SIG-M5 treated with dmso at 0.1 percent for 504 hours (cell line): ENCODE measurements around the gene HEMK1.

Experiments
- DNase-seq: peaks from one replicate; lab custom pipeline; 2025; ENCODE audit not compliant: unreplicated experiment; lab: John Stamatoyannopoulos, UW

HEMK1 gene

DNA sequence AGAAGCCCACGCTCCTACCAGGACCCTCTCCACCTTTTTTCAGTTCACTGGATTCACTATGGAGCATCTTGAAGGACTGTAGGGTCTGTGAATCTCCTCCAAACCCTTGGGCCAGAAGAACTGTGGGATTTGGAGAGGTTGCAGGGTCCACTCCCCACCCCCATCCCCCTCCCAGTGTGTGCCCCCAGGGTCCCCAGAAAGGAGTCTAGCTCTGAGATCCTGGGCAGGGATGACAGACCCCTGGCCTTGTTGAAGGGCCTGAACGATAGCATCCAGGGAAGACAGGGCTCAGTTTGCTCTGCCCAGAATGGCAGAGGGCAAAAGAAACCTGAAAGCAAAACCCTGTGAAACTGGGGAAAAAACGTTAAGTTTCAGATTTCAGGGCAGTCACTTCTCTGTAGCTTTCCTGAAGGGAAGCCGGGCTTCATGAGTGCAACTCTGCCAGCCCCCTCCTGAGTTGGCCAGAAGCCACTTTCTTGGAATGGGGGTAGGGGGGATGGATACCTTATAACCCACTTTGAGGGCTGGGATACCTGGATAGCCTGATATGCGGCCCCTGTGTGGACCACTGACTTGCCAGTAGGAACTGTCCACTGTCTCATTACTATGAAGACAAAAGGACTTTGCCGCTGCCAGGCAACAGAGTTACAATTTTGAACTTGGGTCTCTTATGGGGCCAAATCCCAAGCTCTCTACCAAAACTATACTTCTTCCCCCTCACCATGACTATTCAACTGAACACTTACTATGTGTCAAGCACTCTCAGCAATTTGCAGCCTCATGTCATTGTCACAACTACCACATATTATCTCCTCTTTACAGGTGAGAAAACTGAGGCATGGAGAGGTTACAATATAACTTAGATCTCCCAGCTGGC, 43.9 kb downstream of the HEMK1 start:
- DNase-seq: no peak

DNA sequence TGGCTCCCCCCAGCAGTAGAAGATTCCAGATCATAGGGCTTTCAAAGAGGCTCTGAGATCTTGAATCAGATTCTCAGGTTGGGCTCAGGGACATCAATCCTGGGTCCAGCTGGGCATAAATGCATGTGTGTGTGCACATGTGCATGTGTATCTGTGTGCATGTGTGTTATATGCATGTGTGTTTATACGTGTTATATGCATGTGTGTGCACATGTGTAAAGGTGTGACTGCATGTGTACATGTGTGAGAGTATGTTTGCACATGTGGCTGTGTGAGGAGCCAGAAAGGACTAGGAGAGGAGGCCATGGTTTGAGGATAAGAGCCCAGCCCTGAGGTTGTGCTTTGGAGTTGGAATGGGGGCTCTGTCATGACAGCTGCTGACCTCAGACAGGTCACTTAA, 45.9 kb downstream of the HEMK1 start:
- no peak for DNase-seq

DNA sequence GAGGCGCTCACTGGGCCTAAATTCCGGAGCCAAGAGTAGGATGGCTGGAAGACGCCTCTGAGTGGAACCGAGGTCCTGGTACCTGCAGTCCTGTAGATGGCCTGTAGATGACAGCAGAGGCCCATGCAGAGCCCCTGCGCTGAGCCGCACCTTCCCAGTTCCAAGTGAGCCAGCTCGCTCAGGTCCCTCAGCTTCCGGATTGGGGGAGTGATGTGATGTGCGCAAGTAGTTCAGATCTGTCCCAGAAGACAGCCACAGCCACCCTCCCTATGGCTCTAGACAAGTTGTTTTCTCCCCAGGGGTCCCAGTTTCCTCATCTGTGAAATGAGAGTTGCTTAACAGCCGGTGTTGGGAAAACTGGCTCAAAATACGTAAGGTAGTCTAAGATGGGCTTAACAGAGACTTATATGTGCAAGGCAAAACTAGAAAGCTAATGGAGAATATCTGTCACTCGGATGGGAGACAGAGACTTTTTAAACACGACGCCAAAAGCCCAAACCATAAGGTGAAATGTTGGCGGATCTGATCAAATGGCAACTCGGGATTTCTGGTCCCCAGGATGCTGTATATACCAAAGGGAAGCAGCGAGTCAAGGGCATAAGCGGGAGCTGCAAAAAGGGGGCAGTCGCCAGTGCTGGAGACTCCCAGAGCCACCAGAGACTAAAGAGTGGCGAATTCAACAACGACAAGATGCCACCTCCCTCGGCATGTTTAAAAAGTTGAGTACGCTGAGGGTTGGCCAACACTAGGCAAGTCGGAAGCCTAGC, 46.9 kb downstream of the HEMK1 start:
- DNase-seq: peak; percentile 97

DNA sequence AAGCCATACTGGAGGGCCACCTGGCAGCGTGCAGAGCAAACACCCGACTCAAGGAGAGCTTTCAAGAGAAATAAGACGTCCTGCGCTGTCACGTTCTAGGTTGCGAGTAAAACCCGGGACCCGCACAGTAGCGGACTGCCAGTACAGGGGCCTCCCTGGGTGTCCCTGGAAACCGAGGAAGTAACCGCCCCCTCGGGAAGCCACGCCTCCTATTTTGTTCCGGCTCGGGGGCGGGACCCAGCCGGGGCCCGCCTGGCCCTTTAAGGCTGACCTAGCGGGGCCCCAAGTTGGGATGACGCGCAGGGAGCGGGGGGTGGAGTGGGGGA, 47.4 kb downstream of the HEMK1 start:
- peak; percentile 97 for DNase-seq

DNA sequence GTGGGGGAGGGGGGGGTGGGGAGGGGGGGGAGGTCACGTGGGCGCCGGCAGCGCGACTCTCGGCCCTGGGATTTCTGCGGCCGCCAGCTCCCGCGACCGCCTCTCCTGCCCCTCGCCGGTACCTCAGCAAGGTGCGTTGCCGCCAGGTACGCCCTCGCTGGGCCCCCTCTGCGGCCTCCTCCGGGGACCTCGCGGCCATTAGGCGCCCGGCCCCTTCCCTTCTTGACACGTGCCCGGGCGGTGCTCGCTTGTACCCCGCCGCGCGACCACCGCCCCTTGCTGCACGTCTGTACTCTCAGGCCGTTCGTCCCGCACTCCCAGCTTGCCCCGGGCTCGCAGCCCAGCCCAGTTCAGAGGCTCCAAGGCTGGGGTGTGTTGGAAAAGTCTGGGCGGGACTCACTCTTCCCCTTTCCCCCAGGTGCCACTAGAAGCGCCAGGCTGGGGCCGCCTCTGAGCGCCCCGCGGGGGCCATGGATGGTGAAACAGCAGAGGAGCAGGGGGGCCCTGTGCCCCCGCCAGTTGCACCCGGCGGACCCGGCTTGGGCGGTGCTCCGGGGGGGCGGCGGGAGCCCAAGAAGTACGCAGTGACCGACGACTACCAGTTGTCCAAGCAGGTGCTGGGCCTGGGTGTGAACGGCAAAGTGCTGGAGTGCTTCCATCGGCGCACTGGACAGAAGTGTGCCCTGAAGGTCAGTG, 47.9 kb downstream of the HEMK1 start, which contains the start of gene MAPKAPK3:
MAPKAPK3 (plus strand) TSS at position 56 of the 696 bp plus-strand sequence; CDS start at position 471, 415 bp downstream.
- DNase-seq: peak; percentile 73

DNA sequence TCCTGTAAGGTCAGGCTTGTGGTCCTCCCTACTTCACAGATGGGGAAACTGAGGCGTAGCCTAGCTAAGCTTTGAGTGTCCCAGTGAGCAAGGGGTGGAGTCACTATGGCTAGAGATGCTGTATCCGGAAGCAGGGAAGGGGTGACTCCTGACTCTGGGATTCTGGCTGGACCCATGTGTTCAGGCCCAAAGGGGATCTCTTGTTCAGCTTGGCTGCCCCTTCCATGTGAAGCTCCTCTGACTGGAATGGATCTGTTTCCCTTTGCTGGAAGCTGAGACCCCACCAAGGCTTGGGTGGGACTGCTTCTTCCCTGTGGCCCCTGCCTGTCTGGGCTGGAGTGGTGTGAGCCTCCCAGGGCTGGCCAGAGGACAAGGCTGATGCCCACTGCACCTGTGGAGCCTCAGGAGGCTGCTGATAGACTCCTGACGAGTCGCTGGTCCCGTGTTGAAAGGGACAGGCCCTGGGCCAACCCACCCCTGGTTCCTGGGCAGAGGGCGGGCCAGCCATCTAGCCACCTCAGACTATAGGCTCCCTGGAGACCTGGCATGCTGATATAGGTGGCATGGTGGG, 48.7 kb downstream of the HEMK1 start:
- no peak for DNase-seq

DNA sequence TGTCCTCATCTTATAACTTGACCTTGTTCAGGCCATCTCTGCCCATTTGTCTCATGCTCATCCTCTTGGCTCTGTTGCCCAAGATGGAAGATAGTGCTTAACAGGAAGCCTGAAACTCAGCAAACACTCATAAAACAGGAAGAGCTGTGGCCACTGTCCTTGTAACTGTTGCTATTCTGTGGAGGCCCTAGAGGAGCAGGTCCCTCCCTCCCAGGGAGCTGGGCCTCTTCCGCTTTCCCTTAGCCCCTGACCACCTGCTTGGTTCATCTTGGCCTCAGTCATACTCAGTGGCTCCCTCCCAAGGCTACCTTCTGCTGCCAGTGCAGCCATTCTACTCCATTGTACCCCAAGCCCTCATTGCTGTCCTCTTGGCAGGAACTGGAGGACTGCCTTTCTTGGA, 51.1 kb downstream of the HEMK1 start:
- DNase-seq: peak; percentile 98

DNA sequence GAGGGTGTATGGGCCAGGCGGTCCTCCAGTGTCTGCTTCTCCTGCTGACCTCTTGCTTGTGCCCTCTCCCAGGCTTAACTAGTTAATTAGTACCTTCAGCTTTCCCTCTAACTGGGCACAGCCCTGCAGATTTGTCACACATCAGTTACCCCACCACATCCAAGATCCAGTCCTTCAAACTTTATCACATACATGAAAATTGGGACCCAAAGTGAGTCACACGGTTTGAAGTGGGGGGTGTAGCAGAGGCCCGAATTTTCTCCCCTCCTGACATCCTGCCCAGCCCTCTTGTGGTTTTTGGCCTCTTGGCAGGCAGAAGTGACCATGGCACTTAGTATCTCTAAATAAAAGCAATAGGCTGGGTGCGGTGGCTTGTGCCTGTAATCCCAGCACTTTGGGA, 51.5 kb downstream of the HEMK1 start:
- peak; percentile 41 for DNase-seq

DNA sequence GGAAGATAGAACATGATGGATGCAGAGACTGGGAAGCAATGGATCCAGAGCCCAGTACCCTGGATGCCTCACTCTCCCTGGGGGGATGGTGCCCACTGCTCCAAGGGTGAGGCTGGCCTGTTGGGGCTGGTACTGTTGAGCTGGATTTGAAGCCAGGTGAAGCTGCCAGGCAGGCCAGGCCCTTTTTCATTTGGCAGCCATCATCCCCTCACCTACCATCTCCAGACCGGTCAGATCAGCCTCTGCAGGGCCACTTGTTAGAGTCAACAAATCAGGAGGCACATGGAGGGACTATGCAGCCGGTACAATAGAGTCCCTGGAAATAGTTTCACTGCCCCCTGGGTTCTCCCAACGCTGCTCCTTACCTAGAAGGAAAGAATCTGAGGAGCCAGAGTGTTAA, 53.6 kb downstream of the HEMK1 start:
- DNase-seq: no peak

DNA sequence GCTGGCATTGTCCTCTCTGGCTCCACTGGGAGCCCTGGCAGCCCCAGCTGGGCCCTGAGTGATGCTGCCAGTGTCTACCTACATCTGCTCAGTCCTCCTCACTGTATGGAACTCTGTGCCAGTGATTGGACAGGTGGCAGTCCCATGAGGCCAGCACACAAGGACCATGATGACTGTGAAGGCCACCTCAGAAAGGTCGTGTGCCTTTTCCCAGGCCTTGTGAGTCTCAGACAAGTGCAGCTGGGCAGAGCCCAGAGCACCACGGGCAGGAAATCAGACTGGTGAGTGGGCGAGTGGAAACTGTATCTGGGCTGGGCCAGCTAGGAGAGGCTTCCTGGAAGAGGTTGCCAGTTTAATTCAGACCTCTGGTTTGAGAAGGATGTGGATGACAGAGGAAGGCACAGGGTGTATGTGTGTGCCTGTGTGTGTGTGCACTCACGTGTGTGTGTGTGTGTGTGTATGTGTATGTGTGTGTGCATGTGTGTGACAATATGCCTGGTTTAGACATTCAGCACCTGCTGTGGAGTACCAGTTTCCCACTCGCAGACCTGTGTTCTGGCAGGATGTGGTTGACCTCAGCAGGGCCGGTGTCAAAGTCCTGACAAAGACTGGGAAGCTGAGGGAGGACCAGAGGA, 54.6 kb downstream of the HEMK1 start:
- no peak for DNase-seq

DNA sequence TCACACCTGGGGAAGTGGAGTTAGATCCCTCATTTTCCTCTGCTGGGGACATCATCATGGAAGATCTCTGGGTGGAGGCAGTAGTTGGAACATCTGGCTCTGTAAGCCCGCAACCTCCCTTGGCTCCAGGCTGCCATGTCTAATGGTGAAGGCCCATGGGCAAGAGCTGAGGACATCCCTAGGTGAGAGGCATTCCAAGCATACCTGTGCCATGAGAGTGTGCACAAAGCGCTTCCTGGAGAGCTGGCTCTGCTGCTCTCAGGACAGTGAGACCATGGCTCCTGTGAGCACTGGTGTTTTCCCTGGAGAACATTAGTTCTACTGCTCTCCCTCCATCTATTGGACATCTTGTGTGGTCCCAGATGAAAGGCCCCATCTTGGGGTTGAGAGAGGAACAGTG, 55.3 kb downstream of the HEMK1 start:
- DNase-seq: no peak

DNA sequence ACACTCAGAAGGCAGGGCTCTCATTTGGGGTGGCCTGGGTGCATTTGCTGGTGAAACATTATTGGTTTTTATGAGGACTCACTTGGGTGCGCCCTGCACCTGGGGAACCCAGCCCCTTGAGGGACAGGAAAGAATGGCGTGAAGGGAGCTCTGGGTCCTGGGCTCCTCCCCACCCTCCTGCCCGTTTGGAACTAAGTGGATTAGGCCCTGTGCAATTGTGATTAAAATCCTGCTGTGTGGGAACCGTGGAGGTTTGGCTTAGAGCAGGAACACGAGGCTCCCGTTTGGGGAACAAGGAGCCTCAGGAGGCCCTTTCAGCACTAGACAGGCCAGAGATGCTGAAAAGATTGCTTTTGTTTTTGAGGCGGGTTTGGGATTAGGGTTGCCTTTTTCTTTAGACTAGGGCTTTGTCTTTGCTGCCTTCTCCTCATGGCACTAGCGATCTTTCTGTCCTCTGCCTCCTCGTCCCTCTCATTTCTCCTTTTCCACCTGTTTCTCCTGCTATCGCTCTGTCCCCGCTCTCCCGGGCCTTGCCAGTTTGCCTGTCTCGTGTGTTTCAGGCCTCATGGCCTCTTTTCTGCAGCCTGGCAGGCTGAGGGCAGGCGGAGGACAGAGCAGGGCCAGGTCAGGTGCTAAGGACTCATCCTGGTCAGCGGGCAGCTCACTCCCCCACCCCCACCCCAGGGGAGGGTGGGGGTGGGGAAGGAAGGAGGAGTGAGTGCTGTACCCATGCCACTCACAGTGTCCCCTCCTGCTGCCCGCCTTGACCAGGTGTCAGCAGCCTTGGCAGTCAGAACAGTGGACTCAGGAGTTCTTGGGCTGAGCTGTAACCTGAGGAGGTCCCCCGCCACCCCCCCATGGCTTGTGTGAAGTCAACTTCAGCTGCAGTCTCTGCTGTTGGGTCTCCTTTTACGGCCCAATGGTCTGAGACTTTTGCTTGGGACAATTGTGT, 56.2 kb downstream of the HEMK1 start:
- no peak for DNase-seq

DNA sequence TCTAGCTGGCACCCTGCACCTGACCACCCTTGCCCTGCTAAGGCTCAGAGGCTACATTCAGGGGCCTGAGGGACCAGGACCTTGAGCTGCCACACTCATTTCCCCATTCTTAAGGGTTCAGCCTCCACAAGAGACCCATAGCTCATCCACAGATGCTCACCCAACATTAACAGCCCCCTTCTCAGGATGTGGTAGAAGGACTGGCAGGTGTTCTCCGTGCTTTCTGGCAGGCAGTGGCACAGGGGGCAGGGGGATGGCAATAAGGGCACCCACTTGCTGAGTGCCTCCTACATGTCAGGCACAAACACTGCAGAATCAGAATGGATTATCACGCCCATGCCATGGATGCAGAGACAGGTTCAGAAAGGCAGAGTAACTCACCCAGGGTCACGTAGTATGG, 57.1 kb downstream of the HEMK1 start:
- no peak for DNase-seq

DNA sequence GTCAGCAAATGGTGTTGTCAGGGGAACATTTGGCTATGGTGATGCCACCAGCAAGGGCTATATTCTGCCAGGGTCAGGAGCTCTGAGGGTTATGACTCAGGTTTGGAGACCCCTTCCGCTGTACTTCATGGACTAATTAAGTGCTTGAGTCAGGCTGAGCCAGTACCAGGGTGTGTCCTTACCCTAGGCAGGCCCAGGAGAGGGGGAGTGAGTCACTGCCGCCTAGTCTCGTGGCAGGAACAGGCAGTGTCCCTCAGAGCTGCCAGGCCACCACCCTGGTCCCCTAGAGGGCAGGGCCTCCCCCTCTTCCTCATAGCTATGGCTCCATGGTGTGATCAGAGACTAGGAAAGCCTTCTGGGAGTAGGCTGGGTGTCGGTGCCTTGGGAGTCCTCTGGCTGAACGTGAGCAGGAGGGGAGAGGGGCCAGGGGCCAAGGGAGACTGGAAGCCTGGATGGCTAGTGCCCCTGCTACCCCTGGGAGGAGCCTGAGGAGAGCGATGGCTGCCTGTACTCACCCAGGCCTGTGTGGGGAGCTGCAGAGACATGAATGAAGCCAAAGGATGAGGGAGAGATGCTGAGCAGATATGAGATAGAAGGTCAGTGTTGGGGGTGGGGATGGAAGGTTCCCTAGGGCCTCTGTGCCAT, 58.2 kb downstream of the HEMK1 start:
- peak; percentile 31 for DNase-seq

DNA sequence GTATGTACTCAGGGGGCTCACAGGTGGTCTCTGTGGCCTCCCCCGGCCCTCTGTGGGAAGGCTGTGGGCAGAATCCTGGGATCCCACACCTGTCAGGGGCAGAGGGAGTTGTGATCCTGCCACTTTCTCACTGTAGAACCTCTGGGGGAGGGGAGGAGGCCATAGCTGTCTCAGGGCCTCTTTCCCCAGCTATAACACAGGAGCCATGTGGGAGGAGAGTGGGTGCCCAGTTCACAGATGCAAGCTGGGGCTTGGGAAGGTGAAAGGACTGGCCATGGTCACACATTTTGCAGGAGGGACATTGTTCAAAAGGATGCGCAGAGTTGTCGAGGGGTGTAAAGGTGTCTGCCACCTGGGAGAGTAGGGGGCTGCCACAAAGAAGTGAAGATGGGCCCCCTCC, 59.3 kb downstream of the HEMK1 start:
- DNase-seq: no peak

DNA sequence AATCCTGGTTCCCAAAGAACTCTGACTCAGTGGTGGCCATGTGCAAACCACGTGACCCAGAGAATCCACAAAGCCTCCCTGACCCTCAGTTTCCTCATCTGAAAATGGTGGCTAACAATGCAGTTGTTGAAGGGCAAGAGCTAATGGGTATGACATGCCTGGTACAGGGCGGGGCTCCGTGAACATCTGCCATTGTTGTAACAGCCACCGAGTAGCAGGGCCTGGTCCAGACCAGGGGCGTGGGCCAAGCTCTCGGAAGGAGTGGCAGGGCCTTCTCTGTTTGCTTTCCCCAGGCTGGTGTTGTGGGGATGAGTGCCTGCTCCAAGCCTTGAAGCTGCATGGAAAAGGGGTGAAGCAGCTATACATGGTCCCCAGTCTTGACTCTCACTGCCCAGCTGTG, 61.1 kb downstream of the HEMK1 start:
- no peak for DNase-seq

DNA sequence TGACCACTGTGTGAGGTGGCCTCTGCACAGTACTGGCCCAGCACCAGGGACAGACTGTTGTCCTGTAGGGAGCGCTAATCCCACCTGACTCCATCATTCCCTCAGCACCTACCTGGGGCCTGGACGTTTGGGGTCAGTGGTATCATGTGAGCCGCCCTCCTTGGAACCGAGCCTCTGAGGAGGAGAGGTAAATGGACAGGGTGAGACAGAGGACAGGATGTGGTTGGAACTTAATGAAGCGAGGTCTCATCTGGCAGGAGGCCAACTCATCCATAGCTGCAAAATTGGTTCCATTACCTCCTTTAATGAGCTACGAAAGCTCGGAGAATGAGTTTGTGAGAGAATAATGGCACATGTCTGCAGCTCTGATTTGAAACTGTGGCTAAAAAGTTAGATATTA, 61.6 kb downstream of the HEMK1 start:
- DNase-seq: no peak

DNA sequence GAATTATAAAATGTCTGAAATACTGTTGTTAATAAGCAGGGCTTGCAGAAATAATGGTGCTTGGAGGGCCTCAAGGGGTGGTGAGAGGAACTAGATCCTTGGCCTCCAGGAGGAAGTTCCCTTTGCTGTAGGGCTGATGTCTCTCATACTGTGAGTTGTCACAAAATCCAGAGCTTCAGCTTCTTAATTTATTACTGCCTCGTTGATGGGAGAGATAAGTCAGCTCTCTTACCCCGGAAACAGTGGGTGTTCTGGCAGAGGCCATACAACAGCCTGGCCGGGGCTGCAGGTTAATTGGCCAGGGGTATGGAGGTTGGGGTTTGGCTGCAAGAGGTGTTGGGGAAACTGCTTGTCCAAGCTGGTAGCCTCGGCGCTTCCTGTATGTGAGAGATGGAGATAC, 63.1 kb downstream of the HEMK1 start:
- DNase-seq: peak; percentile 74

DNA sequence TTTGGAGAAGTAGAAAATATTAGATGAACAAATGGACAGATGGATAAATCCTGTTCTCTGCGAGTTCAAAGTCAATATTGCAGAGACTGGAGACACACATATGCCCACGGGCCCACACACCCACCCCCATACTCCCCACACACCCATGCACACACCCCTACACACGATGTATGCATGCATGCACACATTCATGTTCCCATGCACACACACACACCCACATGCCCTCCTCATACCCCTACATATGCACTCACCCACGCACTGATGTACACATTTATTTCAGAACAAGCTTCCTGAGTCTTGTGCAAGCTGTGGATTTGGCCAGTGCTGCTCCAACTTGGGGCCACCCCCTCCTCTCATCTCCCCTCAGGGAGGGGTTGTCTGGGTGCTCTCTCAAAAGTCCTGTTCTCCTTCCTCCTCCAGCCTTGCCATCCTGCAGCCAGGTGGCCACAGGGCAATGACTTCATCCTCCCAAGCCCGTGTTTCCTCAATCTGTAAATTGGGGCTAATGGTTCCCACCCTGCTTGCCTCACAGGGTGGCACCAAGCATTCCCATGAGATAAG, 64.0 kb downstream of the HEMK1 start:
- DNase-seq: peak; percentile 18
